ENCODE results near the gene SLC1A4. TPM values are rescaled to one million over a fixed set of nuclear protein-coding genes. Genes with fewer than 3 reads are reported as not detected.

The SLC1A4 gene
- total and polyA plus RNA-seq, 10 of the 15 experiments (the other 5 are each of a cell fraction or from before 2014, with no cell fraction given), result 10.8 to 43.2 (median 27.7) TPM

- TF ChIP-seq E2F8 (IDR thresholded peaks at IDR 0.05; ENCODE audit: low read depth, partially characterized antibody), result no peak
- no peak for TF ChIP-seq HSF1 (IDR thresholded peaks at IDR 0.05; ENCODE audit: low read depth, low read length)
- no peak for TF ChIP-seq MEF2A (IDR thresholded peaks at IDR 0.05; ENCODE audit: insufficient read depth, low read depth, low read length)
- TF ChIP-seq RUNX3 (IDR thresholded peaks at IDR 0.05; ENCODE audit: low read length), result peak; percentile 33; the same call in 1 of the 2 replicates
- no peak for TF ChIP-seq ESRRA (IDR thresholded peaks at IDR 0.05; ENCODE audit: low read length)
- no peak for TF ChIP-seq ZZZ3 (IDR thresholded peaks at IDR 0.05; ENCODE audit: control insufficient read depth, insufficient read length, low read depth)
- TF ChIP-seq IRF4 (IDR thresholded peaks at IDR 0.05; ENCODE audit: low read depth, low read length), result no peak
- no peak for TF ChIP-seq POU2F2 (IDR thresholded peaks at IDR 0.05; ENCODE audit: borderline replicate concordance, low read depth, low read length)
- no peak for TF ChIP-seq TCF3 (IDR thresholded peaks at IDR 0.05; ENCODE audit: borderline replicate concordance, insufficient read depth, low read depth, low read length)
- peak in 1 of 2 experiments; percentile 44; a peak in 1 of 4 replicates for TF ChIP-seq BHLHE40 (IDR thresholded peaks at IDR 0.05; ENCODE audit: borderline replicate concordance in 1 of 2, low read depth in 2 of 2, low read length in 1 of 2)
- TF ChIP-seq POLR2AphosphoS2 (IDR thresholded peaks at IDR 0.05; ENCODE audit: low read depth, low read length), result no peak
- TF ChIP-seq JUNB (IDR thresholded peaks at IDR 0.05), result 0 out of 2 replicates have a peak, but pooled peaks have one; percentile 7
- TF ChIP-seq SREBF2 (IDR thresholded peaks at IDR 0.05; ENCODE audit: low read length), result no peak
- TF ChIP-seq GATAD2B (conservative IDR thresholded peaks at IDR 0.05; ENCODE audit: low read depth), result no peak
- TF ChIP-seq RCOR1 (conservative IDR thresholded peaks at IDR 0.05; ENCODE audit: low read depth, low read length), result no peak
- TF ChIP-seq MXI1 (IDR thresholded peaks at IDR 0.05; ENCODE audit: low read depth, low read length), result no peak
- no peak for TF ChIP-seq NR2C1 (IDR thresholded peaks at IDR 0.05)
- TF ChIP-seq BRCA1 (IDR thresholded peaks at IDR 0.05; ENCODE audit: low read depth, low read length), result no peak
- no peak for TF ChIP-seq TCF7 (IDR thresholded peaks at IDR 0.05; ENCODE audit: borderline replicate concordance)
- TF ChIP-seq NFXL1 (IDR thresholded peaks at IDR 0.05; ENCODE audit: borderline replicate concordance), result no peak
- TF ChIP-seq CEBPB (IDR thresholded peaks at IDR 0.05; ENCODE audit: borderline replicate concordance in 1 of 2, low read depth in 2 of 2, low read length in 2 of 2), result no peak
- TF ChIP-seq CBX3 (IDR thresholded peaks at IDR 0.05; ENCODE audit: borderline replicate concordance, low read depth), result no peak
- TF ChIP-seq ZBTB11 (CRISPR knock-in tag; IDR thresholded peaks at IDR 0.05), result no peak
These were observed 38.7 kb upstream of the SLC1A4 start (continued) for GRCh38 chr2:64950226-64951160.

Data from GM12878 (cell line).